Astrocyte (in vitro differentiated cells and primary cell): ENCODE results near the gene CD99. TPM values are rescaled to one million over a fixed set of nuclear protein-coding genes. Genes with fewer than 3 reads are reported as not detected.
"Not testable (repeated sequence)": the region's sequence is repeated elsewhere in the genome, so short reads cannot be mapped to it uniquely, and the experiment has no call there.

Source experiments
- DNase-seq: peaks from one replicate; pipeline ENCODE4 v3.0.0-alpha.2; 2010; ENCODE audit warnings: low read depth
- FAIRE-seq: peaks from 2 replicates; lab custom pipeline; 2011; peaks lifted over from hg19 to GRCh38; lab: Jason Lieb, UNC
- H2AFZ ChIP-seq: 2 replicates; pipeline ENCODE4 v1.6.0; 2012; ENCODE audit warnings: low read depth, low read length, inconsistent platforms
- H3K27ac ChIP-seq: 2 replicates; pipeline ENCODE4 v1.5.1; 2011; ENCODE audit warnings: low read depth, low read length, inconsistent platforms
- H3K27me3 ChIP-seq: 2 replicates; pipeline ENCODE4 v1.6.0; 2011; ENCODE audit warnings: low read length, inconsistent platforms; ENCODE audit not compliant: insufficient read depth
- H3K36me3 ChIP-seq: 2 replicates; pipeline ENCODE4 v1.5.1; 2011; ENCODE audit warnings: low read length, inconsistent platforms; ENCODE audit not compliant: insufficient read depth
- H3K4me1 ChIP-seq: 2 replicates; pipeline ENCODE4 v1.5.1; 2011; ENCODE audit warnings: low read length, inconsistent platforms; ENCODE audit not compliant: insufficient read depth
- H3K4me2 ChIP-seq: 2 replicates; pipeline ENCODE4 v1.6.0; 2012; ENCODE audit warnings: low read length, inconsistent platforms
- H3K4me3 ChIP-seq: 2 replicates; pipeline ENCODE4 v1.5.1; 2011; ENCODE audit warnings: low read depth, mild to moderate bottlenecking, low read length, inconsistent platforms; ENCODE audit not compliant: insufficient read depth
- H3K79me2 ChIP-seq: 2 replicates; pipeline ENCODE4 v1.6.0; 2012; ENCODE audit warnings: mild to moderate bottlenecking, low read length, inconsistent platforms; ENCODE audit not compliant: insufficient read depth
- H3K9ac ChIP-seq: 2 replicates; pipeline ENCODE4 v1.6.0; 2012; ENCODE audit warnings: mild to moderate bottlenecking, low read length, inconsistent platforms
- H3K9me3 ChIP-seq: 2 replicates; pipeline ENCODE4 v1.5.1; 2012; ENCODE audit warnings: low read depth, mild to moderate bottlenecking, low read length, inconsistent platforms; ENCODE audit not compliant: insufficient read depth
- H4K20me1 ChIP-seq: 2 replicates; pipeline ENCODE4 v1.6.0; 2012; ENCODE audit warnings: low read length, inconsistent platforms; ENCODE audit not compliant: insufficient read depth
- H3K27ac Mint-ChIP-seq: one replicate; pipeline ENCODE4 v1.8.0; 2021; ENCODE audit warnings: mild to moderate bottlenecking, mixed read lengths; ENCODE audit not compliant: unreplicated experiment
- H3K27me3 Mint-ChIP-seq: one replicate; pipeline ENCODE4 v1.8.0; 2021; ENCODE audit warnings: low read depth, mixed read lengths; ENCODE audit not compliant: unreplicated experiment
- H3K36me3 Mint-ChIP-seq: one replicate; pipeline ENCODE4 v1.8.0; 2021; ENCODE audit warnings: low read depth, mixed read lengths; ENCODE audit not compliant: unreplicated experiment
- H3K4me1 Mint-ChIP-seq: one replicate; pipeline ENCODE4 v1.8.0; 2021; ENCODE audit warnings: low read depth, mixed read lengths; ENCODE audit not compliant: unreplicated experiment
- H3K4me3 Mint-ChIP-seq: one replicate; pipeline ENCODE4 v1.8.0; 2021; ENCODE audit warnings: mild to moderate bottlenecking, moderate library complexity, mixed read lengths; ENCODE audit not compliant: unreplicated experiment
- H3K9me3 Mint-ChIP-seq: one replicate; pipeline ENCODE4 v1.8.0; 2021; ENCODE audit warnings: mild to moderate bottlenecking, mixed read lengths; ENCODE audit not compliant: unreplicated experiment
- CTCF ChIP-seq: IDR thresholded peaks from 2 replicates; pipeline ENCODE4 v1.5.1; 2011; ENCODE audit warnings: low read depth, mild to moderate bottlenecking, inconsistent platforms, low read length, moderate library complexity; ENCODE audit not compliant: insufficient read depth
- EZH2 ChIP-seq: IDR thresholded peaks from 2 replicates; pipeline ENCODE4 v1.6.1; 2012; ENCODE audit warnings: mild to moderate bottlenecking, low read length, inconsistent platforms; ENCODE audit not compliant: insufficient read depth
- total RNA-seq: library from RNA; stranded (reverse); gene quantifications from 2 replicates; pipeline ENCODE4 v1.2.1, GENCODE V29; 2021

The CD99 gene
- total RNA-seq, 1 donor from 2014 or later, result 448 TPM

- no peak for FAIRE-seq
- H3K4me2 ChIP-seq, result no peak overlapping the region
- no peaks in the 10 kb centered on the region for H3K27me3 ChIP-seq
- H3K4me1 ChIP-seq, result no peaks in the 10 kb centered on the region
- Mint-ChIP-seq H3K4me3 (no peak overlapping the region), H3K4me1 (no peaks in the 10 kb centered on the region), H3K36me3 (peaks cover 25% of the 10 kb centered on the region), H3K27me3 (no peaks in the 10 kb centered on the region), H3K9me3 (no peaks in the 10 kb centered on the region), H3K27ac (no peak overlapping the region)
- no peaks in the 10 kb centered on the region for H3K79me2 ChIP-seq
- no peak overlapping the region for H3K9ac ChIP-seq
- H3K4me3 ChIP-seq, result no peak overlapping the region
- H4K20me1 ChIP-seq, result peaks cover 15% of the 10 kb centered on the region
- TF ChIP-seq CTCF, result no peak
- TF ChIP-seq EZH2, result no peak
- no peak overlapping the region for H2AFZ ChIP-seq
- DNase-seq, result no peak
- H3K36me3 ChIP-seq, result peaks cover 26% of the 10 kb centered on the region
- no peaks in the 10 kb centered on the region for H3K9me3 ChIP-seq
- H3K27ac ChIP-seq, result no peak overlapping the region
Observed at GRCh38 chrX:2735270-2735669, 44.2 kb downstream of the CD99 start.

- Histone ChIP-seq H3K4me1 (no peaks in the 10 kb centered on the region), H3K4me2 (no peak overlapping the region), H3K79me2 (no peaks in the 10 kb centered on the region), H3K36me3 (peaks cover 23% of the 10 kb centered on the region), H3K9me3 (no peaks in the 10 kb centered on the region), H3K9ac (no peak overlapping the region), H3K27ac (no peak overlapping the region), H3K27me3 (no peaks in the 10 kb centered on the region), H3K4me3 (no peak overlapping the region), H2AFZ (no peak overlapping the region), H4K20me1 (no peaks in the 10 kb centered on the region)
- TF ChIP-seq EZH2 (no peak), CTCF (no peak)
- Mint-ChIP-seq H3K36me3 (peaks cover 24% of the 10 kb centered on the region), H3K4me3 (no peak overlapping the region), H3K27me3 (no peaks in the 10 kb centered on the region), H3K9me3 (no peaks in the 10 kb centered on the region), H3K4me1 (peaks cover 3% of the 10 kb centered on the region), H3K27ac (no peak overlapping the region)
- FAIRE-seq (no peak), DNase-seq (no peak)
Observed at GRCh38 chrX:2740672-2741071, 49.6 kb downstream of the CD99 start.

GRCh38 chrX:2741386-2741785, 50.3 kb downstream of the CD99 start:
- no peak overlapping the region for H3K4me3 Mint-ChIP-seq
- H3K9me3 Mint-ChIP-seq, result no peaks in the 10 kb centered on the region
- TF ChIP-seq EZH2 (no peak), CTCF (no peak)
- H3K27ac Mint-ChIP-seq, result no peak overlapping the region
- Histone ChIP-seq H3K4me2 (no peak overlapping the region), H3K79me2 (no peaks in the 10 kb centered on the region), H2AFZ (no peak overlapping the region), H3K4me1 (no peaks in the 10 kb centered on the region), H3K9me3 (no peaks in the 10 kb centered on the region), H4K20me1 (no peaks in the 10 kb centered on the region), H3K36me3 (peaks cover 23% of the 10 kb centered on the region), H3K9ac (no peak overlapping the region), H3K27me3 (no peaks in the 10 kb centered on the region), H3K4me3 (no peak overlapping the region), H3K27ac (no peak overlapping the region)
- H3K27me3 Mint-ChIP-seq, result no peaks in the 10 kb centered on the region
- H3K36me3 Mint-ChIP-seq, result peaks cover 23% of the 10 kb centered on the region
- FAIRE-seq (no peak), DNase-seq (no peak)
- H3K4me1 Mint-ChIP-seq, result peaks cover 9% of the 10 kb centered on the region

GRCh38 chrX:2746250-2746649, 55.2 kb downstream of the CD99 start:
- not testable (repeated sequence) for H3K4me2 ChIP-seq, H2AFZ ChIP-seq, H3K27me3 ChIP-seq, H3K9me3 ChIP-seq, H3K4me1 ChIP-seq, H3K27ac Mint-ChIP-seq, H3K27me3 Mint-ChIP-seq, H3K36me3 Mint-ChIP-seq, FAIRE-seq, H3K27ac ChIP-seq, H3K4me1 Mint-ChIP-seq, H3K79me2 ChIP-seq, H3K4me3 ChIP-seq, H4K20me1 ChIP-seq, H3K4me3 Mint-ChIP-seq, H3K9ac ChIP-seq, DNase-seq, H3K9me3 Mint-ChIP-seq, H3K36me3 ChIP-seq
